BLaER1 treated with 17β-estradiol and CSF1 and Interleukin-3, amounts not matched to agents 10 nM and 100 nM (cell line): Measurements from ENCODE around the gene RSRC1.
A peak's percentile ranks its signal among the peaks of the same experiment; 100 is the strongest.
"Not testable (repeated sequence)": the region's sequence is repeated elsewhere in the genome, so short reads cannot be mapped to it uniquely, and the experiment has no call there.

Experiments used
- H3K27ac ChIP-seq, 11 experiments: shearing (Covaris generic); formaldehyde crosslinking; 2 replicates each; pipeline ENCODE4 v1.8.1; 2022
- H3K27me3 ChIP-seq, 11 experiments: shearing (Covaris generic); formaldehyde crosslinking; 2 replicates each; pipeline ENCODE4 v1.8.1; 2022
- H3K36me3 ChIP-seq, 11 experiments: shearing (Covaris generic); formaldehyde crosslinking; 2 replicates each; pipeline ENCODE4 v1.8.1; 2022
- H3K4me1 ChIP-seq, 10 experiments: shearing (Covaris generic); formaldehyde crosslinking; 2 replicates each; pipeline ENCODE4 v1.8.1; 2022
- H3K4me2 ChIP-seq, 11 experiments: shearing (Covaris generic); formaldehyde crosslinking; 2 replicates each; pipeline ENCODE4 v1.8.1; 2022
- H3K4me3 ChIP-seq, 10 experiments: shearing (Covaris generic); formaldehyde crosslinking; 2 replicates each; pipeline ENCODE4 v1.8.1; 2022
- H3K9ac ChIP-seq, 11 experiments: shearing (Covaris generic); formaldehyde crosslinking; 2 replicates each; pipeline ENCODE4 v1.8.1; 2022
- H3K9me3 ChIP-seq, 11 experiments: shearing (Covaris generic); formaldehyde crosslinking; replicated peaks in 1 of 11; 2 replicates each; pipeline ENCODE4 v1.8.1; 2022
- H4K20me1 ChIP-seq, 11 experiments: shearing (Covaris generic); formaldehyde crosslinking; 2 replicates each; pipeline ENCODE4 v1.8.1; 2022
- Cebpa-rat ChIP-seq, 11 experiments: shearing (Covaris generic); IDR thresholded peaks; 2 replicates each; pipeline ENCODE4 v1.8.1; 2022

RSRC1 gene, protein sequence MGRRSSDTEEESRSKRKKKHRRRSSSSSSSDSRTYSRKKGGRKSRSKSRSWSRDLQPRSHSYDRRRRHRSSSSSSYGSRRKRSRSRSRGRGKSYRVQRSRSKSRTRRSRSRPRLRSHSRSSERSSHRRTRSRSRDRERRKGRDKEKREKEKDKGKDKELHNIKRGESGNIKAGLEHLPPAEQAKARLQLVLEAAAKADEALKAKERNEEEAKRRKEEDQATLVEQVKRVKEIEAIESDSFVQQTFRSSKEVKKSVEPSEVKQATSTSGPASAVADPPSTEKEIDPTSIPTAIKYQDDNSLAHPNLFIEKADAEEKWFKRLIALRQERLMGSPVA

DNA sequence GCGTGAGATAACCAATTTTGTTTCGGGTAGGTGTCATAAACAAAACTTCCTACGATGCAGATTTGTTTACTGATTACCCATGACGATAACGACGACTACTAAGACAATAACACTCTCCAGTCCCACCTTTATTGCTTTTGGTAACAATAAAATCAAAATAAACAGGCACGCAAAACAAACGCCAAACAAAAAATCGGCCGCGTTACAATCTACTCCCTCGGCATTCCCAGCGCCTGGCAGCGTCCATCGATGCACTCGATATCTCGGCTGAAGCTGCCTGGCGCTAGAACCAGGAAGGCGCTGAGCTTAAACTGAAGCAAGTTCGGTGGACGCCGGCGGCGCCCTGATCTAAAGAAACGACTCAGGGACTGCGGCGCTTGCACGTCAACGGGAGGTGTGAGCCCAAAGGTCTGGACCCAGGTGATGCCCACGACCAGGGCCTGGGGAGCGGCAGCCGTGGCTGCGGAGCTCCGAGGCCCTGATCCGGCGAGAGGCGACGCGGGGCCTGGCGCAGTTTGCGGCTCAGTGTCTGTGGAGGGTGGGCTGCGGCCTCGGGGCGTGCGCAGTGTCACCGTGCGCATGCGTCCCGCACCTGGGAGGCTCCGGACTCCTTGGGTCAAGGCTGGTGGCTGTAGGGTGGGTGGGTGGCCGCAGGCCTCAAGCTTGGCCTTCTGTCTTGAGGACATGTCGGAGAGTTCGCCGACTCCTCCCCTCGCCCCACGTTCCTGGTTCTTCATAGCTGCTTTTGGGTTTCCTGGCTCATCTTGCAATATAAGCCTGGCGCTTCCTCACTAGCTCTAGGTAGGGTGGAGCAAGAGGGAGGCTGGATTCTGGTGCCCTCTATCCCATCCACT is at the start of gene RSRC1:
Gene RSRC1 (plus strand): TSS at position 286 of the 854 bp plus-strand sequence. CDS start 12,016 bp downstream, outside the sequence.
- H3K4me3 ChIP-seq: peak within 1 kb of the TSS; percentile 77 to 95 (median 86)
- H4K20me1 ChIP-seq: peaks cover 0 to 60% (median 29%) of the 10 kb centered on the region in 11 experiments; a peak in 20 of 22 replicates
- H3K9me3 ChIP-seq: peaks cover 20 to 28% (median 24%) of the 10 kb centered on the region in 11 experiments
- H3K9ac ChIP-seq: peak within 1 kb of the TSS; percentile 86 to 94 (median 90)
- peak within 1 kb of the TSS; percentile 74 to 95 (median 85) for H3K4me2 ChIP-seq
- H3K36me3 ChIP-seq: peaks cover 0 to 20% (median 12%) of the 10 kb centered on the region in 11 experiments; a peak in 14 of 22 replicates
- peaks cover 23 to 45% (median 32%) of the 10 kb centered on the region in 10 experiments for H3K4me1 ChIP-seq
- no peak for TF ChIP-seq Cebpa-rat (IDR thresholded peaks at IDR 0.05)
- peaks cover 46 to 48% (median 47%) of the 10 kb centered on the region in 11 experiments for H3K27me3 ChIP-seq
- H3K27ac ChIP-seq: peak within 1 kb of the TSS; percentile 81 to 92 (median 88)

DNA sequence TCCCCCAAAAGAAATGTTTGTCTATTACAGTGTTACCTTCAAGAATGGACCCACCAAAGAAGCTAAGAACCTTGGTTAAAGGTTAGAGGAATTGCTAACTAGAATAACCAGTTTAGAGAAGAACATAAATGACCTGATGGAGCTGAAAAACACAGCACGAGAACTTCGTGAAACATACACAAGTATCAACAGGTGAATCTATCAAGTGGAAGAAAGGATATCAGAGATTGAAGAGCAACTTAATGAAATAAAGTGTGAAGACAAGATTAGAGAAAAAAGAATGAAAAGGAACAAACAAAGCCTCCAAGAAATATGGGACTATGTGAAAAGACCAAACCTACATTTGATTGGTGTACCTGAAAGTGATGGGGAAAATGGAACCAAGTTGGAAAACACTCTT is 44.3 kb upstream of the RSRC1 start:
- H3K36me3 ChIP-seq, H3K4me2 ChIP-seq, H3K27me3 ChIP-seq, H3K27ac ChIP-seq, H4K20me1 ChIP-seq, H3K9ac ChIP-seq, H3K4me3 ChIP-seq, H3K4me1 ChIP-seq, H3K9me3 ChIP-seq: not testable (repeated sequence)

GRCh38 chr3:158072790-158073189 is 37.1 kb upstream of the RSRC1 start:
- TF ChIP-seq Cebpa-rat (IDR thresholded peaks at IDR 0.05): no peak
- no peak overlapping the region for H3K9ac ChIP-seq
- H3K4me1 ChIP-seq: peaks cover 18 to 24% (median 21%) of the 10 kb centered on the region in 10 experiments
- H3K9me3 ChIP-seq: no peaks in the 10 kb centered on the region
- H3K36me3 ChIP-seq: no peaks in the 10 kb centered on the region
- H4K20me1 ChIP-seq: no peaks in the 10 kb centered on the region
- H3K27me3 ChIP-seq: no peaks in the 10 kb centered on the region
- no peak overlapping the region for H3K4me3 ChIP-seq
- H3K4me2 ChIP-seq: peak overlapping the region in 2 of 11 experiments; percentile 52 to 74; a peak in 1 of 22 replicates
- H3K27ac ChIP-seq: no peak overlapping the region

DNA sequence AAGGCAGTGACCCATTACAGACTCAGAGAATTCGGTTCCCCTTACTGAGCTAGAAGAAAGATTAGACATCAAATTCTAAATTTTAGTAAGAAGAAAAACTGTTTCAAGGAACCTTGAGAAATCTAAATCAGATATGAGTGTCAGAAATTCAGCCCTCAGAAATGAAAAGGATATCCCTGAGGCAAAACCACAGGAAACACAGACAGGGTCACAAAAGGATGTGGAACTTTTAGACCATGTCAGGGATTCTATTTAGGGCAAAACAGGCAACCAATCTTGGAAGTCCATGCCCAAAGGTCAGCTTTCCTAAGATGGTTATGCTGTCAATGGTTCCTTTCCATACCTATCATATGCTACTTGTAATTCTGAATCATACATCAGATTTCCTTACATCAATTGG is 35.3 kb upstream of the RSRC1 start:
- no peak overlapping the region for H3K4me3 ChIP-seq
- peaks cover 18 to 24% (median 21%) of the 10 kb centered on the region in 10 experiments for H3K4me1 ChIP-seq

DNA sequence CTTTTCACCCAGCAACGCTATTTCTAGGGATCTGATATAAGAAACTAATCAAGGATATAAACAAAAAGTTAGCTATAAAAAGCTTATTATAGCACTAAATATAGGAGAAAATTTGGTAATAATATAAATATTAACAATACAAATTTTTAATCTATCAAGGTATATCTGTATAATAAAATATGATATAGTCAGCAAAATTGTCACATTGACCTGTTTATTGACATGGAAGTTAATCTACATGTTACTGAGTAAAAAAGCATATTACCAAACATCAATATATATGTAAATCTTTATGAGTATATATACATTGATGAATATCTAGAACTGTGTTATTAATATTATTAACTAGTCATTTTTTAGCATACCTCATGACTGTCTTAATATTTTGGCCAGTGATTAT is 30.3 kb upstream of the RSRC1 start:
- Histone ChIP-seq H3K4me3 (no peak overlapping the region), H3K9ac (no peak overlapping the region), H3K27ac (no peak overlapping the region), H3K9me3 (no peaks in the 10 kb centered on the region), H3K27me3 (no peaks in the 10 kb centered on the region), H4K20me1 (no peaks in the 10 kb centered on the region), H3K4me2 (no peak overlapping the region), H3K36me3 (no peaks in the 10 kb centered on the region), H3K4me1 (peaks cover 2 to 8% (median 6%) of the 10 kb centered on the region in 10 experiments)
- TF ChIP-seq Cebpa-rat (IDR thresholded peaks at IDR 0.05): no peak

More for the DNA sequence above, 35.3 kb upstream of the RSRC1 start:
- no peak overlapping the region for H3K27ac ChIP-seq
- H3K36me3 ChIP-seq: no peaks in the 10 kb centered on the region
- H3K4me2 ChIP-seq: peak overlapping the region in 10 of 11 experiments; percentile 38 to 78 (median 52); a peak in 21 of 22 replicates
- no peaks in the 10 kb centered on the region for H3K9me3 ChIP-seq
- no peak for TF ChIP-seq Cebpa-rat (IDR thresholded peaks at IDR 0.05)
- H3K27me3 ChIP-seq: no peaks in the 10 kb centered on the region
- H3K9ac ChIP-seq: no peak overlapping the region
- no peaks in the 10 kb centered on the region for H4K20me1 ChIP-seq

- Histone ChIP-seq H3K9me3 (no peaks in the 10 kb centered on the region), H3K27me3 (no peaks in the 10 kb centered on the region), H3K27ac (no peak overlapping the region), H3K4me1 (no peaks in the 10 kb centered on the region), H4K20me1 (no peaks in the 10 kb centered on the region), H3K4me2 (no peak overlapping the region), H3K9ac (no peak overlapping the region), H3K36me3 (no peaks in the 10 kb centered on the region), H3K4me3 (no peak overlapping the region)
- no peak for TF ChIP-seq Cebpa-rat (IDR thresholded peaks at IDR 0.05)
Observed at GRCh38 chr3:158084651-158085050, 25.2 kb upstream of the RSRC1 start.

DNA sequence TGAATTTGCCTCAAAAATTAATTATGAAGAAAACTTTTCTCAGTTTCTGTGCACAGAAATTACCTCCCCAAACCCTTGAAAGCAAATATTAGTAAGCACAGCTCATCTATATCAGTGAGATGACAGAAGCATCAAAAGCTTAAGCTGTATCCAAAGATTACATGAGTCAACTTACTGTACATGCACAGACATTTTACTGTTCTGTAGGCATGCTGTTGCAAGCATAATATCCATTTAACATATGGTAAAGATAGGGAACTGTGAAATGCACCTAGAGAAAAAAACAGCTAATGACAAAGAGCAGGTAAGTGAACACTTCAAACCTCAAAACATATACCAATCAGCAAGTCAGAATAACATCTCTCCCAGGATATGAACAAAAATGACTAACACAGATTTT is 24.5 kb upstream of the RSRC1 start:
- Histone ChIP-seq H3K4me2 (no peak overlapping the region), H3K27ac (no peak overlapping the region), H3K9ac (no peak overlapping the region), H3K27me3 (no peaks in the 10 kb centered on the region), H3K4me1 (no peaks in the 10 kb centered on the region), H3K4me3 (no peak overlapping the region), H3K36me3 (no peaks in the 10 kb centered on the region), H3K9me3 (no peaks in the 10 kb centered on the region), H4K20me1 (no peaks in the 10 kb centered on the region)
- TF ChIP-seq Cebpa-rat (IDR thresholded peaks at IDR 0.05): no peak

DNA sequence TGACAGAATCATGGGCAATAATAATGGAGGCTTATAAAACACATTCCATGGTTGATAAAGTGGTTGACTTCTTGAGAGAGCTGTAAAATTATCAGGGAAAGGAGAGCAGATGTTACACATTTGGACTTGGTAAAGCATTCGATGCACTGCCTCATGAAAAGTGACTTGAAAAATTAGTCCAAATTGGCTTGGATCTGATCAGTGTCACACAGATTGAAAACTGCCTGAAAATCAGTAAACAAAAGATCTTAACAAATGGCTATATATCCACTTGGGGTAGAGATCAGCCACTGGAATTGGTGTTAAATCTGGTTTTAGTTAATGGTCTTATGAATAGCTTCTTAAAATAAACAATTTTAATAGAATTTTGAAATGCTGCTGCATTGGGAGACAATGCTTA is 24.0 kb upstream of the RSRC1 start:
- Histone ChIP-seq H3K4me2 (no peak overlapping the region), H3K27me3 (no peaks in the 10 kb centered on the region), H3K27ac (no peak overlapping the region), H4K20me1 (no peaks in the 10 kb centered on the region), H3K4me3 (no peak overlapping the region), H3K9ac (no peak overlapping the region), H3K9me3 (no peaks in the 10 kb centered on the region), H3K36me3 (no peaks in the 10 kb centered on the region), H3K4me1 (no peaks in the 10 kb centered on the region)
- no peak for TF ChIP-seq Cebpa-rat (IDR thresholded peaks at IDR 0.05)

DNA sequence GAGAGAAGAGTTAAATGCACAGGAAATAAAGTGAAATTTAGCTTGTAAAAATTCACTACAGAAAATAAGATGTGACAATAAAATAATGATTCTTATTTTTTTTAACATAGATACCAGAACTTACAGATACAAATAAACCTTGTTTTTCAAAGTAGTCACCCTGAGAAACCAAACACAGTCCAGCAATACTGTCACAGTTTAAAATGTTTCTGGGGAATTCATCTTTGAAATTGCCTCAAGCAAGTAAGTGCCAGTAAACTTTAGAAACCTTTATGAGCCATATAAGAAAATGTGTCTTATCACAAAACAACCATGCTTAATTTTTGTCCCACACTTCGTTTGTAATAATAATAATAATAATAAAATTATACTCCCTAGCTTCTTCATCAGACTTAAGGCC is 23.5 kb upstream of the RSRC1 start:
- TF ChIP-seq Cebpa-rat (IDR thresholded peaks at IDR 0.05): no peak
- Histone ChIP-seq H3K4me1 (no peaks in the 10 kb centered on the region), H3K4me2 (no peak overlapping the region), H3K36me3 (no peaks in the 10 kb centered on the region), H3K9ac (no peak overlapping the region), H3K9me3 (no peaks in the 10 kb centered on the region), H3K27ac (no peak overlapping the region), H3K27me3 (no peaks in the 10 kb centered on the region), H4K20me1 (no peaks in the 10 kb centered on the region), H3K4me3 (no peak overlapping the region)
